ENCODE results near the gene SMYD3.

SMYD3 gene

GRCh38 chr1:246513619-246514343 is 6.7 kb upstream of the SMYD3 start:
- no peak for DNase-seq

GRCh38 chr1:246513041-246513440 is 6.0 kb upstream of the SMYD3 start:
- no peak for DNase-seq

GRCh38 chr1:246512635-246513034 is 5.6 kb upstream of the SMYD3 start:
- DNase-seq, result no peak

- no peak for DNase-seq
Measured at GRCh38 chr1:246512230-246512629, 5.2 kb upstream of the SMYD3 start.

GRCh38 chr1:246511203-246511602 is 4.1 kb upstream of the SMYD3 start:
- no peak for DNase-seq

GRCh38 chr1:246510147-246511030 is 3.3 kb upstream of the SMYD3 start:
- DNase-seq, result no peak

- no peak for DNase-seq
Measured at GRCh38 chr1:246508897-246509688, 2.0 kb upstream of the SMYD3 start.

DNA sequence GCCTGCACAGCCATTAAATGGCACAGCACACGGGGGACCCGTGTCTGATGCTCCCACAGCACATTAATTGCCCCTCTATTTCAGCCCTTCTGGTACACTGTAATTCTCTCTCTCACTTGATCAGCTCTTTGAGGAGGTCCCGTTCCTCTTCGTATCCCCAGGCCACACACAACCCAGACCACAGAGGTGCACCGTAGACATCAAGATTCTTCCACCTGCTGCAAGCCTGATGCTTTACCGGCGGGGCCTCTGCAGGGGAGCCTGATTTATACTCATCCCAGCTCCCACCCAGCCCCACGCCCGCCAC is 759 bp downstream of the SMYD3 start:
- DNase-seq, result peak; percentile 50

DNA sequence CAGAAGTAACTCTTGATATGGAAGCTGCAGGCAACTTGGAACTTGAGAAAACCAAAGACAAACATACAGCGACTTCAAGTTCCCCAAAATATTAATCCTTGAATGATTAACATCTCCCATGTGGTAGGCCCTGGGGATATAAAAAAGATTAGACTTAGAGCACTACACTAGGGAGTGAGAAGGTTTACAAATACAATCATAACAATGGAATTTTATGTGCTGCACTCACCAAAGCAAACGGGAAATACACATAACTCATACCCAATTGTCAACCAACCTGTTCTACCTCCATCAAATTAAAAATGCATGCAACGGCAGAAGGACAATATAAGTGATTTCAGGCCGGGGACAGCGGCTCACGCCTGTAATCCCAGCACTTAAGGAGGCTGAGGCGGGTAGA is 3.7 kb downstream of the SMYD3 start:
- no peak for DNase-seq

DNA sequence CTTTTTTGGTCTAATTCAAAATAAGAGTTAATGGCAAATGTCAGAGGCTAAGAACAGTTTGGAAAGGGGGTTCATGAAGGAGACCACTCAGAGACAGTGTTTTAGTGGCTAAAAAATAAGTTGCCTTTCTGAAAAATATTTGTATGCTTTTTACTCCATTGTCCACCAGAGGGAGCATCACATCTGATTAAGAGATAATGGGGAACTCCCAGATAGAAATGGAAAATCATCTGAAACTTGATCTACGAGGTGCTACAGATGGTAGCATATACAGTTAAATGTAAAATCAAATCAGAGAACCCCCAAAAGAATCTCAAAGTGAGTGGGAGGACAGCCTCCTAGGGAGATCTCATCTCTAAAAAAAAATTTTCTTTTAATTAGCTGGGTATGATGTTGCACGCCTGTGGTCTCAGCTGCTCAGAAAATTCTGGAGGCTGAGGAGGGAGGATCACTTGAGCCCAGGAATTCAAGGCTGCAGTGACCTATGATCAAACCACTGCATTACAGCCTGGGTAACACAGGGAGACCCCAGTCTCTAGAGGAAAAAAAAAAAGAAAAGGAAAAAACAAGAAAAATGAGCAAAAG is 9.7 kb downstream of the SMYD3 start:
- DNase-seq, result peak; percentile 75

DNA sequence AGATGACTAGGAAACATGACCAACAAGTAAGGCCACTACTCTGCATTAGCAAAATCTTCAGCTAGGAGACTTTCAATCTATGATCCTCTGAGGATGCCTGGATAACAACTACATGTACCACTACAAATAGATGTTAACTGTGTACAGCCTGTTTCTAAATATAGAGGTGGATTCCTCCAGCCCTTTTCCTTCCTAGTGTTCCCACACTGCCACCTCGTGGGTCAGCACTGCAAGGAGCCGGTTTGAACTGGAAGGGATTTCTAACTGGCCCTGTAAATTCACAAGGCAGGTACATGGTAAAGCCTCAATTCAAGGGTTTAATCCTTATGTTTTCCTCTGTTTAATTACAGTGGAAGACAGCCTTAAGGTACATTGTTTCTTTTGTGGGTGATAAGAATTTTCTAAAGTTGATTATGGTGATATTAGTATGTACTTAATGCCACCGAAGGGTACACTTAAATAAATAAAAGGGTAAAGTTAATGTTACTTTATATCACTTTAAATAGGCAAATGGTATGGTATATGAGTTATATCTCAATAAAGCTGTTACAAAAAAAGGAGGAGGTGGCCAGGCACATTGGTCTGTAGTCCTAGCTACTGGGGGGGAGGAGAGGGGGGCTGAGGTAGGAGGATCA is 14.4 kb downstream of the SMYD3 start:
- DNase-seq, result peak; percentile 73

- DNase-seq, result no peak
Measured at GRCh38 chr1:246491551-246492053, 15.5 kb downstream of the SMYD3 start.

- DNase-seq, result no peak
Measured at GRCh38 chr1:246488674-246489073, 18.4 kb downstream of the SMYD3 start.

DNA sequence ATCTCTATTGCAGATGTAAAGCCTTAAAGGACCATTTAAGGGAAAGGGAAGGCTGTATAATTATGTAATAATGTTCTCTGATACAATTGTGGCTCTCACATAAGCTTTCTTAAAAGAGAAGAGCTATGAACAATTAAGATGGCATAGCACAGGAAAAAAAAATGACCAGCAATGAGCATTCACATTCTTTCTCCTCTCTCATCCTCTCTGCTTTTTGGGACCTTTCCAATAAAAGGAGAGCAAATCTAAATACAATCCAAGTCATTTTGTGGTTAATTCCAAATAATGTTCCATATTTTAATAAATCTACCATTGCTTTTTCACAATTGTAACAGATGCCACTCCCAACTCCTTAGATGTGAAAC is 23.5 kb downstream of the SMYD3 start:
- DNase-seq, result no peak

DNA sequence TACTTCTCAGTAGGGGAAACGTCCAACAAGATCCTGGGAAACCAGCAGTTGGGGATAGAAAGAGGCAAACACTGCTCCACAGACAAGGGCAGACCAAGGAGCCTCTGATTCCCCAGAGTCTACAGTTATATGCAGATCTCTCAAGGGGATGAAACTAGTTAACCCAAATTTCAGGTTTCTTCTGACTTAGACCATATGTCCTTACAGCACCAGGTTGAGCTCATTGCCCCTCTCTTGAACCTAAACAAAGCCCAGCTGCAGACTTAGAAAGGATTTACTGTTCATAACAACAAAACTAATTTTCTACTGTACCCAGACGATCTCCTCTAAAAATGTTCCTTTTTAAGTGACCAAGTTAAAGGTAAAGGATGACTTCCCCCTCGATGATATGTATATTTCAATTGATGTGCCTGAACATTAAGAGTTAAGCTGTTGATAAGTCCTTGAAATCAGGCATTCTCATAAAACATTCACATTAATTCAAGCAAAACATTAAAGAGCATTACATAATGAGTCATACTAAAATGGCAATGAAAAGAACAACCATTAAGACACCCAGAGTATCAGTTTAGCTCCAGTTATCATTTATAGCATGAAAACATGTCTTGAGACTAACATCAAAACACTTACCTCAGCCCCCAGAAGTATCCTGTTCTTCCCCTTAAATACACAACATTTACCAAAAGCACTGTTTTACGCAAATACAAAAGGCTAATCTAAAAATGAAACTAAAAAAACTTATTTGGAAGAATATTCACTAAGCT is 24.1 kb downstream of the SMYD3 start:
- DNase-seq, result no peak

DNA sequence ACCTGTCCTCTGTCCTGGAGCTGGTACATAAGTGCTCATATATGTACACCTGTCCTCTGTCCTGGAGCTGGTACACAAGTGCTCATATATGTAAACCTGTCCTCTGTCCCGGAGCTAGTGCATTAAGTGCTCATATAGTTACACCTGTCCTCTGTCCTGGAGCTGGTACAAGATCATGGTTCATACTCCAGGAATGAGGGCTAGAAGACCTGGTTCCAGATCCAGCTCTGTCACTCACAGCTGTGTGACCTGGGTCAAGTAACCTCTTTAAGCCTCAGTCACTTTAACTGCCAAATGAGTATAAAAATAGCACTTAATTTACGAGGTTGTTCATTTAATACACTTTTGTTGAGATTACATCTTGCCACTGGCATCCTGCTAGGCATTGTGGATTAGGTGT is 28.0 kb downstream of the SMYD3 start:
- DNase-seq, result no peak

DNA sequence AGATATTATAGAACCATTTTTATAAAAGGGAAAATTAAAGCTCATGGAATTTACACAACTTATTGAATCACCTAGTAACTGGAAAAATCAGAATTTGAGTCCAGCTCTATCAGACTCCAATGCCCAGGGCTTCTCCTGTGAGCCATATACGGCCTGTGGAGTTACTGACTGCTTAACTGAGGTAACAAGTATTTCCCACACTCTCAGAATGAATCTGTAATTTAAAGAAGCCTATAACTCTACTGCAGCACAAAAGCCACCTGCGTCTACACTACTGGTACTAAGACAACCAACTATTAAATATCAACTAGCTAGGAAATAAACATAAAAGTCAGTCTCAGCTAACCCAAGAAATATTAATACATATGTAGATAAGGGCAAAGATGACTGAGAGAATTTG is 29.4 kb downstream of the SMYD3 start:
- no peak for DNase-seq

DNA sequence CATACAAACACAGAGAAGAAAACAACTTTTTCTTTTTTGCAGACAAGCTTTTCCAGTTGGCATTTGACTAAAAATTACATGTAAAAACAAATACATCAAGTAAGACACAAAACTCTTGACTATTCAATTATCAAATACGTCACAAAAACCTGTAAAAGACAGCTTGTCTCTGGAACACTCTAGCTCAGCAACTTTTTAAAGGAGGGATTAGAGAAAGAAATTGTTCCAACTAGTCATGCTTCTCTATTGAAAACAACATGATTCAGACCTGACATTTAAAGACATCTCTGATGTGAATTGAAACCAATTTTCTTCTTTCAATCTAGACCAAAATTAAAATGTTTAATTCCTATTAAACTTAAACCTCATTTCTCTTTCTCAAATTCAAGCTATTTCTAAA is 30.3 kb downstream of the SMYD3 start:
- DNase-seq, result no peak

DNA sequence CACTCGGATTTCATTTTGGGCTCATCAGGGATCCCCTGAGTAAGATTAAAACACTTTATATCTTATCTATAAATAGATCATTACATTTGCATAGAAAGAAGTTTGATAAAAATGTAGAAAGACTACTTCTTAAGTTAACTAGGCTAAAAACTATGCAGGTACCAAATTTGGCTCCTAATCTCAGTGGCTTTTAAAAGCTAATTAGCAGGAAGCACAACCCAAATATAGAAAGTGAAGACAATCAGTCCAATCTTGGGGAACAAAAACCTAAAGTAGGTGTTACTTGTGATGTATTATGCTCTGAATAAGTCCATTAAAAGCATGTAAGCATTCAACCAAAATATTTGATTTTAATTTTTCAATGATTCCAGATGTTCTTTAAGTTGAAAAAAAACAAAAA is 35.4 kb downstream of the SMYD3 start:
- DNase-seq, result no peak

DNA sequence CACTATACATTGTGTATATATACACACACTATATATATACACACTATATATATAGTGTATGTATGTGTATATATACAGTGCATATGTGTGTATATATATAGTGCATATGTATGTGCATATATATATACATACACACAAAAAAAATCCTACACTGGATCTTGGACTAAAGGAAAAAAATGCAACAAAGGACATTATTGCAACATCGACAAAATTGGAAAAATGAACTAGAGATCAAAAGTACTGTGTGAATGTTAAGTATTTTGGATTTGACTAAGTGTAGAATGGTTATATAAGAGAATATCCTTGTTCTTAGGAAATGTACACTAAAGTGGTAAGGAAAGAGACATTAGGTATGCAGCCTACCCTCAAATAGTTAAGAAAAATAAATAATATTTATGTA is 36.5 kb downstream of the SMYD3 start:
- DNase-seq, result no peak

DNA sequence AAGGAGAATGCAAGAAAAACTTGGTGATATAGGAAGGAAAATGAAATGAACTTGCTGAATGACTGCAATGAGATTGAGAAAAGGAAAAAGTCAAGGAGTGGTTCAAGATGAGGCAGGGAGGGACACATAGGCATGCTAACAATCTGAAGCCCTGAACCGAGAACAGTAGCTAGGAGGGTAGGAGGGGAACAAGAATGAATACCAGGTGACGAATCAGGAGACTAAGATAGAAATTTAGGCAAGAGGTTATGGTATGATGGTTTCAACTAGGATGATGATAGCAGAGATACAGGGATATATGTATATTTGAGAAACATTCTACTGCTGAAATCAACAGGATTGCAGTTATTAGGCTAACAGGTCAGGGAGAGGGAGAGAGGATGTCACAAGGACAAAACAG is 44.1 kb downstream of the SMYD3 start:
- no peak for DNase-seq

- no peak for DNase-seq
Measured at GRCh38 chr1:246460406-246460805, 46.7 kb downstream of the SMYD3 start.
